SK-N-SH treated with all-trans-retinoic acid at 6 μM for 48 hours (cell line): ENCODE results near the gene ANKRD12.

ENCODE experiments used
- SNAI2 ChIP-seq: fragments of 250-450 bp; sonication (Bioruptor Pico); IDR thresholded peaks from 2 replicates; pipeline ENCODE4 v1.5.0; 2020; ENCODE audit warnings: mild to moderate bottlenecking, moderate library complexity
- ZNF70 ChIP-seq: fragments of 450-650 bp; formaldehyde crosslinking; IDR thresholded peaks from 2 replicates; pipeline ENCODE4 v1.5.0; 2020; ENCODE audit warnings: mild to moderate bottlenecking, moderate library complexity
- TF ChIP-seq, protein P1 (sequence below): fragments of 250-450 bp; sonication (Bioruptor Pico); IDR thresholded peaks from 2 replicates; pipeline ENCODE4 v1.8.0; 2020; ENCODE audit warnings: mild to moderate bottlenecking, moderate library complexity, borderline replicate concordance

DNA sequence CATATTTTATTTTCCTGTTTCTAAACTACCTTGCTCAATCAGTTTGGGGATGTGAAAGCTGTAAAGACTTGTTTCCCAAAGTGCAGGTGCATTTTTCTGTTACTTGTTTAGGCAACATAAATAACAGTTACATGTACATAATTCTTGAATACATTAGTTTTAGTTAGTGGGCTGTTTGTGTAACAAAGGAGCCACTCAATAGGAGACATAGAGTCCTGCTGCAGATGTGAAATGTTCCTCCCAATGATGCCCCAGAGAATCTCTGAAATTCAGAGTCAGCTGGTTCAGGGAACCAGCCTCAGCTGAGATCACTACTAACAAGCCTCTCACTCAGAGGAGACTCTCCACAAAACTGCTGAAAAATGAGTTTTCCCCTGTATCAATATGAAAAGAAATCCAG lies 106.4 kb downstream of the ANKRD12 start:
- TF ChIP-seq, protein P1, sequence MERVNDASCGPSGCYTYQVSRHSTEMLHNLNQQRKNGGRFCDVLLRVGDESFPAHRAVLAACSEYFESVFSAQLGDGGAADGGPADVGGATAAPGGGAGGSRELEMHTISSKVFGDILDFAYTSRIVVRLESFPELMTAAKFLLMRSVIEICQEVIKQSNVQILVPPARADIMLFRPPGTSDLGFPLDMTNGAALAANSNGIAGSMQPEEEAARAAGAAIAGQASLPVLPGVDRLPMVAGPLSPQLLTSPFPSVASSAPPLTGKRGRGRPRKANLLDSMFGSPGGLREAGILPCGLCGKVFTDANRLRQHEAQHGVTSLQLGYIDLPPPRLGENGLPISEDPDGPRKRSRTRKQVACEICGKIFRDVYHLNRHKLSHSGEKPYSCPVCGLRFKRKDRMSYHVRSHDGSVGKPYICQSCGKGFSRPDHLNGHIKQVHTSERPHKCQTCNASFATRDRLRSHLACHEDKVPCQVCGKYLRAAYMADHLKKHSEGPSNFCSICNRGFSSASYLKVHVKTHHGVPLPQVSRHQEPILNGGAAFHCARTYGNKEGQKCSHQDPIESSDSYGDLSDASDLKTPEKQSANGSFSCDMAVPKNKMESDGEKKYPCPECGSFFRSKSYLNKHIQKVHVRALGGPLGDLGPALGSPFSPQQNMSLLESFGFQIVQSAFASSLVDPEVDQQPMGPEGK (CRISPR knock-in tag): no peak
- TF ChIP-seq ZNF70 (CRISPR knock-in tag) (no peak), SNAI2 (no peak)
